GM19240 (cell line): Measurements from ENCODE around the gene TMEM132A.
"Not testable (repeated sequence)": the region's sequence is repeated elsewhere in the genome, so short reads cannot be mapped to it uniquely, and the experiment has no call there.

Source experiments
- DNase-seq: peaks from one replicate; pipeline ENCODE4 v3.0.0; 2011; ENCODE audit warnings: low spot score; ENCODE audit not compliant: insufficient read length

Gene TMEM132A

DNA sequence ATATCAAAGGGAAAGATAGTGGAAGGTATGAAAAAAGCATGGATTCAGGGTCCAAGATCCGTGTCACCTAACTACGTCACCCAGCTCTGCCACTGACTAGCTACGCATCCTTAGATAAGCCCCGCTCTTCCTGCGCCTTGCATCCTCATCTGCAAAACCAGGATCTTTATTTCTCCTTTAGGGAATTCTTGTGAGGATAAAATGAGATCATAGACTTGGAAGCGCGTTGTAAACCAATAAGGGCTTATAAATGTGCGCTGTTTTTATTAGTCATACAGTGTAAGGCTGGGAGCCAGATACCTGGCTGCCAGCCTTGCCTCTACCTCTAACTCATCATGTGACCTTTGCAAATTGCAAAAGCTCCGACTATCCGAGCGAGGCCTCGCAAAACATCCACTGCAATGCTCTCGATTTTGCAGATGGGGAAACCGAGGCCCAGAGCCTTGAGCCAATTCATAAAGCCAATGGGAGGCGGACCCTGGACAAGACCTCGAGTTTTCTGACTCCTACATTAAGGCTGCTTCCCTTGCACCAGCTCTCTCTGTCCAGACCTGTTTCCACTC, 18.6 kb upstream of the TMEM132A start:
- DNase-seq, result no peak

DNA sequence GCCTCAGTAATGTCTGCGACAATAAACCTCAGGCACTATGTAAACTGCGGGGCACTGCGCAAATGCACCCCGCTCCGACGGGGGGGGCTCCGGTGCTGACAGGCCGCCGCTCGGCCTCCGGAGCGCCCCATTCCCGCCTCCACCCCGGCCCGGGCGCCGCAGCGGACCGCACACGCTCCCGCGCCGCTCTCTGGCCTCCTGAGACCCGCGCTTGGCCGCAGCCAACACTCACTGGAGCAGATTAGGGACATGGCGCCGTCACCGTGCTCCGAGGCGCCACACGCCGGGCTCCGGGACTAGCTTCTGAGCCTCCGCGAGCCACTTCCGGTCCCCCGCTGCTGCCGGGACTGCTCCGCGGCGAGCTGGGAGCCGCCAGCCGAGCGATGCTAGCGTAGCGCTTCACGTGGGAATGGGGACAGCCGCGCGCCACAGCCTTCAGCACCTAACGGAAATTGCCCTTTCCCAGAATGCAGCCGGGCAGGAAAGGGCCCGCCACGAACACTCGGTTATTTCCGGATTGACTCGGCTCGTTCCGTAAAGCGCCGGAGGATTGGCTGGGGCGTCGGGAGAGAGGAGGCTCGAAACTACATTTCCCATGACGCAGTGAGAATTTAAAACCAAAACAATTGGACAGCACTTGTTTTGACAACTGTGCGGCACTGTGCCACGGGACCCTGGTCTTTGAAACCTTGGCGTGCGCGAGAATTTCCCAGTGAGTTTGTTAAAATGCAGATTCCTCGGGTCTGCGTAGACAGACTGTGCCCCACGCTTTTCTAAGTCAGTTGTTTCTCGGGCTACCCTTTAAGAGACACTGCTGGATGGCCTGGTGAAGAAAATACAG, 17.9 kb upstream of the TMEM132A start, which contains the start of gene PRPF19:
TSS of gene PRPF19 (minus strand) at position 454 of the 841 bp plus-strand sequence. CDS start at position 251, 203 bp downstream.
- no peak for DNase-seq

DNA sequence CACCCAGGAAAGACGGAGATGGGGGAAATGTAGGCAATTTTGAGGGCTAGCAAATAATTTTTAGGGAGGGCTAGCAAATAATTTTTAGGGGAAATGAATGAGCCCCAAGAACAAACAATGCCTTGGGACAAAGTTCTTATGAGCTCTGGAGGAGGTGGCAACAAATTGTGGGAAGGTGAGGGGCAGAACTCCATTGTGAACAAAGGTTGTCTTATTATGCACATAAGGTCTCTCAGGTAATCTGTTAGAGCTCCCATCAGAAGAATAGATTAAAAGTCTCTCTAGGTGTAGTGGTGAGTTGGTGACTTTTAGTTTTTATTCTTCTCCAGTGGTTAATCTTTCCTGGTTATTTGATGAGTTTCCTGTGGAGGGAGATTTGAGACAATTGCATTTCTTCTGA, 15.5 kb upstream of the TMEM132A start:
- DNase-seq, result no peak

DNA sequence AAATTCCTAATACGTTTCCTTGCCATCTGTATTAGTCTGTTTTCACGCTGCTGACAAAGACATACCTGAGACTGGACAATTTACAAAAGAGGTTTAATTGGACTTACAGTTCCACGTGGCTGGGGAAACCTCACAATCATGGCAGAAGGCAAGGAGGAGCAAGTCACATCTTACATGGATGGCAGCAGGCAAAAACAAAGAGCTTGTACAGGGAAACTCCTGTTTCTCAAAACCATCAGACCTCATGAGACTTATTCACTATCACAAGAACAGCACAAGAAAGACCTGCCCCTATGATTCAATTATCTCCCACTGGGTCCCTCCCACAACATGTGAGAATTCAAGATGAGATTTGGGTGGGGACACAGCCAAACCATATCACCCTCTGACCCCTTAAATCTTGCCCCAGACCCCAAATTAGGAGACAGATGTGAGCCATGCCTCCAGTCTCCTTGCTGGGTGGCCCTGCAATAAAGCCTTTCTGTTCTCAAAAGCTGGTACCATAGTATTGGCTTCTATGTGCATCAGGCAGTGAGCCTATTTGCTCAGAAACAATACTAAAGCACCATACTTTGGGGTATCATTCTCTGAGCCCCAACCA, 14.5 kb upstream of the TMEM132A start:
- not testable (repeated sequence) for DNase-seq

DNA sequence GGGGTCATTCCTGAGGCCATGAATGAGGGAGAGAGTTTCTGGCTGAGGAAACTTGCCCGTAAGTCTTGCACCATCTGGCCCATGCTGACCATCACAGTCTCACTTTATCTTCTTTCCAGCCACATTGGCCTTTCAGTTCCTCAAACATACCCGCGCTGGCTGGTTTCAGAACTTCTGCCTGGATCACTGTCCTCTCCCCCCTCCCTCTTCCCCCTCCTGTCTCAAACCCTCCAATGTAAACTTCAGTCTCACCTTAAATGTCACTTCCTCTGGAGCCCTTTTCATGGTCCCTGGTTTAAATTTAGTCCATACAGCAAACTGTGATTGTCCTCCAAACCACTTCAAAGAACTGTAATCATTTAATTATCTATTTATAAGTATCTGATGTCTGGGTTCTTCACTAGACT, 14.0 kb upstream of the TMEM132A start:
- no peak for DNase-seq

DNA sequence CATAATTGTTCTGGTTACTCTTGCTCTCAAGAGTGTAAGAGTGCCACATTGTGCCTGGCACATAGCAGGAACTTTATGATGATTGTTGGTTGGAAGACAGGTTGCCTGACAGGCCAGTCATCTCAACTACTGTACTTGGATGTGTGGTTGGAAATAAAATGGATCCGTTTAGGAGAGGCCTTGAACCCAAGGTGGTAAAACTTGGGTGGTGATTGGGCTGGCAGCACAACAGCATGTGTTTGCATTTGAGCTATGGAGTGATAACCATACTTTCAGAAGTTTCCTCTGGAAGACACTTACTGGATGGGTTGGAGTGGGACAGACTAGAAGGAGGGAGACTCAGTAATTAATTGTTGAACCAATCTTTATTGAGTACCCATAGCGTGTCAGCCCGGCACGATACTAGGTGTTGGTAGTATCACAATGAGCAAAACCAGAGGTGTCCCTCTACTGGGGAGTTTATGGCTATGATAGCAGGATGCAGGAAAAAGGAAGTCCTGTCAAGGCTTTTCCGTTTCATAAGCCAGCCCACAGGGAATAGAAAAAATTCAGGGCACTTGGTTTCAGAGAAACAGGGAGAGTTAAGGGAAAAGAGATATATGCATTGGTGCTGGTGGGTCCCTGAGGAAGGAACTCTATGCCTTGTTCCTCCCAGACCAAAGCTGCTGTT, 13.4 kb upstream of the TMEM132A start:
- DNase-seq, result no peak

DNA sequence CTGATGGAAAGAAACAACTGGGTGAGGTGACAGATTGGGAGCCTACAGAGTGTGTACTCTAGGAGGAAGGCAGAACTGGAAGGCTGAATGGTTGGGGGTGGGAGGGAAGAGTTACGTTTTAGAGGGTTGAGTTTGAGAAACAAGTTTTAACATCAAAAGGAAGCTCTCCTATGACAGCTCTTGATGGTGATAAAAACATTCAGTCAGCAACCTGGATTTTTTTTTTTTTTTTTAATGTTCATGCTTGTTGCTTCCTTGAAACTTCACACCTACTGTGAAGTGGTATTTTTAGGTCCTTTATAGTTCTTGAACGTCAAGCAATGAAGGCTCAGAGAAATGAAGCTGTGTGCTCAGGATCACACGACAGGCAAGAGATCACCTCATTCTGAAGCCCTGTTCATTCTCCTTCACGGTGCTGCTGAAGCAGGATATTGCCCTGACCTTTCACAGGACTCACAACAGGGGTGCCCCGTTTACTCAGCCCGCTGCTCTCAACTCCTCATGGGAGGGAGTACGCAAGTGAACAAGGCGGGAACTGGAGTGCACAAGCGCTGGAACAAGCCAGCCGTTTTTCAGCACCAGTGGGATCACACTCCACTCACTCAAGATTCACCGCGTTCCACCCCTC, 11.9 kb upstream of the TMEM132A start:
- no peak for DNase-seq

DNA sequence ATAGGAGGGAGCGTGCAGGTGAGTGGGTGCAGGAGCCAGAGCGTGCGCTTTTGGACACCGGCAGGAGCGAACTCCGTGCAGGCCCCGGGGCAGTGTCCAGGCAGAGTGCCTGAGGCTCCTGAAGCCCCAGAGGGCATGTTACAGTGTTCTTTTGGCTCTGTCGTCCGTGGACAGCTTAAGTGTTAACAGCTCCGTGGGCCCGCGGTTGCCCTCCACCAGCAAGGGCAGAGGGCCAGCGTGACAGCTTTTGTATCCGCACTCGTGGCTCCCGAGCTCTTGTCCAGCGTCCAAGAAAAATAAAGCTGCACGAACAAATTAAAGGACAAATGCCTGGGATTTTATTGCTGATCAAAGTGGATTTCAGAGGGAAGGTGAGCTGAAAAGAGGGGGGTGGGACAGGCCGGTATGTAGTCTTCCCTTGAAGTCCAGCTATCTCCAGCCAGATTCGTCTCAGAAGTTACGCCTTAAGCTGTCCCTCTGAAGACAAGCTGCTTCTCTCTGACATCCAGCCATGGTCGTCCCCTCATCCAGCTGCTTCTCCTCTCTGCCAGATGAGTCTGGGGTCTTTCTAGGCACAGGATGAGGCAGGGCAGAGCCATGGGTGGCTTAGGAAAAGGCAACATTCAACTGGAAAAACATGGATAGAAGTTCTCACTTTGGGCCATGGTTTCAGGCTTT, 11.3 kb upstream of the TMEM132A start:
- DNase-seq, result no peak

DNA sequence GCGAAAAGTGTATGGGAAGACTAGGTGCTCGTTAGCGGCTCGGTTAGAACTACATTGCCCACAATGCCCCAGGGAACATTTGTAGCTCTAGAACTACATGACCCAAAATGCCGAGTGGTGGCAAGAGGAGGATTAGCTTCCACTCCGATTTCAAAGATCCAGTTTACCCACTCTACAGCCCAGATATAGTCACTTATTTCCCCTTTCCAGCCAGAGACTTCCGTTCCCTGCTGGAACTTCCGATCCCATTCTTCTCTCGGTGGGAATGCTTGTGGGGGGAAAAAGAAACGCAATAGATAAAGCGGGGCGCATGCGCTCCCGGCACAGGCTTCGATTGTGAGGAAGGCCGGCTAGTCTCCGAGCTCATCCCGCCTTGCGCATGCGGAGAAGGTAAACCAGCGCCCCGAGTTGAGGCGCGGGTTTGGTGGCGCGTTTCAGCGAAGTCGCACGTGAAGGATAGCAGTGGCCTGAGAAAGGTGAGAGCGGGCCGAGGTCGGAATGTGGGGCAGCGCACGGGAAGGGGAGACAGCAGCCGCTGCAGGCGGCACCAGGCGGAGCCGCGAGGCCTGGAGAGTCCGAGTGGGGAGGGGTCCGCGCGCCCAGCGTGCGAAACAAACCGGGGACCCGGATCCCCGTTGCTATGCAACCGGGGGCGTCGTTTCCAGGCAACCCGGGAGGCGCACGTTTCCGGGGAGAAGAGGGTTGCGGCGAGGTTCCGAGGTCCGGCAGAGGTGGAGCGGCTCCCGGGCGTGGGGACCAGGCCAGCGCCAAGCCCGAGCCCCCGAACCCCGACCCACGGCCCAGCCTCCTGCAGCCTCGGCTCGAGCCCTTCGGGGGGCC, 10.2 kb upstream of the TMEM132A start, which contains the start of gene TMEM109:
TSS of gene TMEM109 (plus strand) at position 366 of the 840 bp plus-strand sequence. CDS start 5,536 bp downstream, outside the sequence.
- DNase-seq, result no peak

DNA sequence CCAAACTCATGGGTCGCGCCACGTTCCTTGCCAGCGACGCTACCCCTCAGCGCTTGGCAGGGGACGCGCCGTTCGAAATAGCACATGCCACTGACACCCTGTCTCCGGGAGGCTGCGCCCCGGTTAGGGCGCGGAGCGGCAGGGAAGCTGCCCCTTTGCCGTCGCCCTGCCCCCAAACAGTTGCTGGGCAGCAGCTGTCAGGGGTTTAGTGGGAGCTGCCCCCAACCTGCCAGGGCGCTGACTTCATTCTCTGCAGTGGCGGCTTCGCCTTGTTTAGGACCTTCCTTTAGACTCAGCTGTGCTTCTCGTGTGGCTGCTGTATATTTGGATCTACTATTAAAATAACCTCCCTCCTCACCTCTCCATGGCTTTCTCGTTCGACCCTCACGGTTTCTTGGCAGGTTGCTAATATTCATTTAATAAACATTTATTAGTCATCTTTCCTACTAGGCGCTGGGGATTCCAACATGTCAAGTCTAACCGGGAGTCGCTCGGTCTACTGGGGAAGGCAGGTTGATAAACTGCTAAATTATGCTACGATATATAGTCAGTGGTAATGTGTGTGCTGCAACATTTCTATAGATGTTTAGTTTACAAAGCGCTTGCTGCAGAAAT, 9.5 kb upstream of the TMEM132A start:
- no peak for DNase-seq

DNA sequence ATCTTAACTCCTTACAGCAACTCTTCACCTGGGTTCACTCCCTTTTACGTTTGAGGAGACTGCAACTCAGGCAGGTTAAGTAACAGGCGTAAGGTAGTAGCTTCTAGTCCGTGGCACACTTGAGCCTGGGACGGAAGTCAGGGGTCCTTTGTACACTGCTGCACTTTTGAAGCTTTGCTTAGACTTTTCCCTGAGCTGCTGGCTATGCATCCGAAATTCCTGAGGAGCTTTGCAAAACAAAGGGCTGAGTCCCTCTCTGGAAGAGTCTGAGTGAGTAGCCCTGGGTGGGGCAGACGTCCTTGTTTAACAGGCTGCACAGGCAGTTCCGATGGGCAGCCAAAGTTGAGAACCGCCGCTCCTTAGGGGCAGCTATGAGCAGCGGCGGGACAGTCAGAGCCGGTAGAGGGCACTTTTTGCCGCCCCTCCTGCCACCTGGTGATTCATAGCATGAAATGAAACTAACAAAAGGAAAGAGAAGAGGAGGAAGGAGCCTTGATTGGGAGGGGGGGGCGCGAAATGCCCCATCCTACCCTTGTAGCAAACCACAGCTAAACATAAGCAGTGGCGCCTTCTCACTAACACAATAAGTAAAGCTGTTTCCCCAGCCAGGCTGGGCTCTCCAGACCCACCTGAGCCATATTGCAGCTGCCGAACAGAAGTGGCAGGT, 8.9 kb upstream of the TMEM132A start:
- DNase-seq, result peak; percentile 87

DNA sequence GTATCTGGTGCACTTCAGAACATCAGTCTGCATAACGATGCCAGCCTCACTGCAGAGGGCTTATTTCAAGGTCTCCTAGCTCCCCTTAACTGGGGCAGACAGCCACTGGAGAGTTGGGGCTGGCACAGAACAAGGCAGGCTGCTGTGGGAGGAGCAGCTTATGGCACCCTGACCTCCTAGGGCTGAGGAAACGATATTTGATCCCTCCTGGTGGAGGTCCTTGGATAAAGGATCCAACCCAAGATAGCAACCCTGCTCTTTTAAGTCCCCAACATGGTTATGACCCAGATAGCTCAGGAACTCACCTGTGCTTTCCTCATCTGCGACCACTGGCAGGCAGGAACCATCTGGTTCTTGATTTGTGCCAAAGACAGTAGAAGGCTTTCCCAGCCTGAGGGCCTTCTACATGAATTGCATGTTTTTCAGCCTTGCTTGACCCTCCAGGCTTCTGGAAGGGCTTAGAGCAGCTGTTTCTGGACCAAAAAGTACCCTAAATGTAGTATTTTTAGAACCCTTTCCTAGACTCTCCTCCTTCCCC, 7.5 kb upstream of the TMEM132A start:
- DNase-seq, result no peak

DNA sequence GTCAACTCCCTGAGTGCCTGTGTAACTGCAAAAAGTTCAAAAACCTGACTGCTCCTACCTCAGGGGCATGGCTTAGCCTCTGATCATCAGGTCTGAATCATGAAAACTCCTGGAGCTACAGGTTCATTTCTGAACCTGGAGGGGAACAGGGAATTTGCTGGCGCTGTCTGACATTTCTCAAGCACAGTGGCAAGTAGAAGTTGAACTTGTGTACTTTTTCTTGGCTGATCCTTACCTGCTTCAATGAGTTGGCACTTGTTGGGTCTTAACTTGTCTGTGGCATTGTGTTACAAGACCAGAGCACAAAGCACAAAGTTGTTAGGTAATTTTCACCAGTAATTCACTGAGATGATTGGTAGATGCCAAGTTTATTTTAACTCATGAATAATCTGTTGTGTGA, 7.0 kb upstream of the TMEM132A start:
- DNase-seq, result no peak

DNA sequence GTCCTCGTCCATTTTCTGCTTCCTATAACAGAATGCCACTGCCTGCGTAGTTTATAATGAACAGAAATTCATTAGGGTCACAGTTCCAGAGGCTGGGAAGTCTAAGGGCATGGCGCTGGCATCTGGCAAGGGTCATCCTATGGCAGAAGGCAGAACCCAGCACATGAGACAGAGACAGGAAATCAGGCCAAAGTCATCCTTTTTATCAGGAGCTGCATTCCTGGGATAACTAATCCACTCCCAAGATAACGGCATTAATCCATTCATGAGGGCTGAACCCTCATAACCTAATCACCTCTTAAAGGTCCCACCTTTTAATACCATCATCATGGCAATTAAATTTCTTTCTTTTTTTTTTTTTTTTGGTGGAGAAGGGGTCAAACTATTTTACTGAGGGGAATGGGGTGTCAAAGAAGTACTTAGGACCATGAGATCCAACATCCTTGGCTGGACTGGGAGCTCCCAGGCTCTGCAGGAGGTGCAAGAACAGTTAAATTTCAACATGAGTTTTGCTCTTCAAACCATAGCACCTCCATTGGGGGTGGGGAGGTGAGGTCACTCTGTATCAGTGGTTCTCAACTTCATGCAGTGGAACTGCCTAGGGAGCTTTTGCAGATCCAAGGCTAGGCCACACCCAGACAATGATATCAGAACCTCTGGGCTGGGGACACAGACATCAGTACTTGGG, 5.9 kb upstream of the TMEM132A start:
- DNase-seq, result no peak

DNA sequence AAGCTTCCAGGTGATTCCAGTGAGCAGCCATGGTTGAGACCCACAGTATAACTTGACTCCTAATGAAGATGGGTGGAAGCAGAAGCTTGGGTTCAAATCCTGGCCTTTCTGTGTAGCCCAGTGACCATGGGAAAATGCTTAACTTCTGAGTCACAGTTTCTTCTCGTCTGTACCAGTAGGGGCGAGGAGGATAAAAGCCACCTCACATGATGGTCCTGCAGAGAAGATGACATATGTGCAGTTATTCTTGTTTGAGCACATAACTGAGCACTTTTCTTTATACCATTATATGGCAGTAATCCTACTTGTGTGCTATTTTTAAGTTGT, 5.4 kb upstream of the TMEM132A start:
- no peak for DNase-seq

DNA sequence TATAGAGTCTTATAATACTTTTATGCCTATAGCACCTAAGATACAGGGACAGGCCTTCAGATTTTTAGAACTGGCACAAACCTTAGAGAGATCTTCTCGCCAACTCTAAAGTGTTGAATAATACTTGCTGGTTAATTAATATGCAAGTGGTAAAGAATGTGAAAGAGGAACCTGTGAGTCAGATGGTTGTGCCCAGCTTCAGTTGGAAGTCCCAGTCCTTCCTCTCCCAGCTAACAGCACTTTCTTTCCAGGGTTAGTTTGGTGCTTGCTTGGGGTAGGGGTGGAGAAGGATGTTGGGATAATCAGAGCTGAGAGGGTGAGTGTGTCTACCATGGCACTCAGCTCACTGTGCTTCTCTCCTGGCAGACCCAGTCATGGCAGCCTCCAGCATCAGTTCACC, 4.9 kb upstream of the TMEM132A start:
- DNase-seq, result no peak

DNA sequence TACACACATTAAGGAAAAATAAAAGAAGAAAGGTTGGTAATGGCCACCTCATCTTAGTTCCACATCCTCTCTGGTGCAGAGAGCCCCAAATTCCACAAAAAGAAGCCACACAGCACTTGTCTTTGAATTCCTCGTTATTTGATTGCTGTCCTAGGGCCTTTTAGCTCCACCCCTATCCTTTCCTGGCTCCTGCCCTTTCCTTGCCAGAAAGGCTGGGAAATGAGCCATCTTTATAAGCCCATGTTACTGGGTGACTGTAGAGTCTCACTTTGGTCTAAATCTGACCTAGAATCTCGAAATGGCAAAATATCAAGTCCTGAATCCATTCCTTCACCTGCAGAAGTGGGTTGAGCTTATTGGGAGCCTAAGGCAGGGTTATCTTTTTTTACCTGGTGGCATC, 4.3 kb upstream of the TMEM132A start:
- DNase-seq, result no peak

DNA sequence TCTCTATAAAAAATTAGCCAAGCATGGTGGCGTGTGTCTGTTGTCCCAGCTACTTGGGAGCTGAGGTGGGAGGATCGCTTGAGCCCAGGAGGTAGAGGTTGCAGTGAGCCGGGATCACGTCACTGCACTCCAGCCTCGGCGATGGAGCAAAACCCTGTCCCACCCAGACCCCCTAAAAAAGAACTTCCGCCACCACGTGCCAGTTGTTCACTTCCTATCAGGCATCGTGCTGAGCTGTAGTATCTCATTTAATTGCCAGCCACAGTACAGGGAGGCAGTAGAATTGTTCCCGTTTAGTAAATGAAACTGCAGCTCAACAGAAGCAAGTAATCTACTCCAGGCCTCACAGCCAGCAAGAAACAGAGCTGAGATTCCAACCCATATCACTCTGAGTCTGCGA, 3.0 kb upstream of the TMEM132A start:
- no peak for DNase-seq
